Thyroid gland (tissue), 4 donors: ENCODE measurements around the gene AKR1C1. TPM values are rescaled to one million over a fixed set of nuclear protein-coding genes. Genes with fewer than 3 reads are reported as not detected.
"Not testable (repeated sequence)": the region's sequence is repeated elsewhere in the genome, so short reads cannot be mapped to it uniquely, and the experiment has no call there.

Source experiments
- DNase-seq, 2 donors: peaks; one replicate each; pipeline ENCODE4 v3.0.0-alpha.2; 2019
- H3K27ac ChIP-seq, 3 donors: fragments of 200-600 bp; sonication (generic); 1 replicate in 2 of 3; 2 replicates in 1 of 3; pipeline ENCODE4 v1.5.1; 2016 to 2019; ENCODE audit warnings: mild to moderate bottlenecking in 1 of 3, moderate library complexity in 1 of 3
- H3K27me3 ChIP-seq: fragments of 200-600 bp; sonication (generic); one replicate; pipeline ENCODE4 v1.5.1; 2019
- H3K36me3 ChIP-seq, 2 donors: fragments of 200-600 bp; sonication (generic); one replicate each; pipeline ENCODE4 v1.5.1; 2016 to 2019
- H3K4me1 ChIP-seq, 2 donors: fragments of 200-600 bp; sonication (generic); one replicate each; pipeline ENCODE4 v1.5.1; 2017 to 2019
- H3K4me3 ChIP-seq, 3 donors: fragments of 200-600 bp; sonication (generic); replicated peaks in 1 of 3; 1 replicate in 2 of 3; 2 replicates in 1 of 3; pipeline ENCODE4 v1.5.1; 2016; ENCODE audit warnings: mild to moderate bottlenecking in 1 of 3
- H3K9me3 ChIP-seq: fragments of 200-600 bp; sonication (generic); one replicate; pipeline ENCODE4 v1.5.1; 2017
- WGBS, 2 donors: methylation state at CpG; one replicate each; pipeline ENCODE4 v1.1.5; 2017; 5-methylcytosine and 5-hydroxymethylcytosine counted together
- intact Hi-C: fragments of 100-400 bp; cut with DNase I; formaldehyde crosslinking; loops from one replicate; pipeline ENCODE4 v1.15.1; 2023
- total RNA-seq, 4 donors: library from RNA; depleted of rRNA; stranded (reverse); fragments of >200 nt; gene quantifications; one replicate each; pipeline ENCODE4 v1.2.3, GENCODE V29; 2016

Gene AKR1C1
- total RNA-seq, 4 donors from 2014 or later: 73.8 to 132 (median 121) TPM

GRCh38 chr10:4961558-4961957 is 1.7 kb upstream of the AKR1C1 start:
- H3K9me3 ChIP-seq, H3K4me1 ChIP-seq, H3K4me3 ChIP-seq, intact Hi-C loops, H3K27ac ChIP-seq, H3K36me3 ChIP-seq, H3K27me3 ChIP-seq, DNase-seq: not testable (repeated sequence)
- 93 to 97% methylated on average over 11 of the region's 11 CpGs for WGBS, 2 donors

GRCh38 chr10:4962308-4962707 is 907 bp upstream of the AKR1C1 start:
- H3K4me1 ChIP-seq, DNase-seq, H3K27me3 ChIP-seq, intact Hi-C loops, H3K4me3 ChIP-seq, H3K27ac ChIP-seq, H3K36me3 ChIP-seq, H3K9me3 ChIP-seq: not testable (repeated sequence)
- WGBS, 2 donors: 76 to 78% methylated on average over 1 of the region's 1 CpG

- peak overlapping the region in 2 of 3 donors; percentile 23 to 44 for H3K4me3 ChIP-seq
- intact Hi-C loops, H3K27me3 ChIP-seq, H3K9me3 ChIP-seq, H3K4me1 ChIP-seq, DNase-seq: not testable (repeated sequence)
- 64 to 67% methylated on average over 4 of the region's 4 CpGs for WGBS, 2 donors
- peaks cover 0 to 11% of the 10 kb centered on the region in 2 donors for H3K36me3 ChIP-seq
- peak overlapping the region in 2 of 3 donors; percentile 17 to 33 for H3K27ac ChIP-seq
Measured at GRCh38 chr10:4963815-4964154, 570 bp downstream of the AKR1C1 start.

DNA sequence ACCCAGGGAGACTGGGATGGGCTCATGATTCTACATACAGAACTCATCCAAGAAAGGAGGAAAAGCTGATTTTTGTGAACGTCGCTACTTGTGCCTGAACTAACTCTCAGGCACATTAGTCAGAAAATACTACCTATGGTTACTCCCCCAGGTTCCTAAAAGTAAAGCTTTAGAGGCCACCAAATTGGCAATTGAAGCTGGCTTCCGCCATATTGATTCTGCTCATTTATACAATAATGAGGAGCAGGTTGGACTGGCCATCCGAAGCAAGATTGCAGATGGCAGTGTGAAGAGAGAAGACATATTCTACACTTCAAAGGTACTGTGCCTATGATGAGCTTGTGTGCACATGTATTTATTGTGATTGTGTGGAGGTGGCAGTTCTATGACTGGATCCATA is 2.5 kb downstream of the AKR1C1 start:
- H3K27me3 ChIP-seq, DNase-seq, intact Hi-C loops, H3K27ac ChIP-seq, H3K4me1 ChIP-seq, H3K9me3 ChIP-seq: not testable (repeated sequence)
- WGBS, 2 donors: 96 to 97% methylated on average over 4 of the region's 4 CpGs
- peaks cover 0 to 19% of the 10 kb centered on the region in 2 donors for H3K36me3 ChIP-seq
- peak overlapping the region in 1 of 3 donors; percentile 23 for H3K4me3 ChIP-seq

- intact Hi-C loops, H3K9me3 ChIP-seq, H3K4me3 ChIP-seq, H3K27me3 ChIP-seq, DNase-seq, H3K27ac ChIP-seq, H3K4me1 ChIP-seq: not testable (repeated sequence)
- H3K36me3 ChIP-seq: peaks cover 0 to 19% of the 10 kb centered on the region in 2 donors
- WGBS, 2 donors: 95 to 98% methylated on average over 3 of the region's 3 CpGs
Measured at GRCh38 chr10:4967189-4967588, 4.0 kb downstream of the AKR1C1 start.

GRCh38 chr10:4969289-4969688 is 6.1 kb downstream of the AKR1C1 start:
- WGBS, 2 donors: 92 to 93% methylated on average over 3 of the region's 3 CpGs
- H3K4me1 ChIP-seq, intact Hi-C loops, H3K9me3 ChIP-seq, H3K27me3 ChIP-seq, H3K27ac ChIP-seq, DNase-seq, H3K4me3 ChIP-seq: not testable (repeated sequence)
- H3K36me3 ChIP-seq: peaks cover 0 to 19% of the 10 kb centered on the region in 2 donors

- WGBS, 2 donors: 93 to 96% methylated on average over 2 of the region's 2 CpGs
- H3K27me3 ChIP-seq, H3K4me3 ChIP-seq, H3K27ac ChIP-seq, DNase-seq, intact Hi-C loops, H3K4me1 ChIP-seq, H3K9me3 ChIP-seq: not testable (repeated sequence)
- H3K36me3 ChIP-seq: peaks cover 0 to 19% of the 10 kb centered on the region in 2 donors
Measured at GRCh38 chr10:4970362-4970761, 7.1 kb downstream of the AKR1C1 start.

DNA sequence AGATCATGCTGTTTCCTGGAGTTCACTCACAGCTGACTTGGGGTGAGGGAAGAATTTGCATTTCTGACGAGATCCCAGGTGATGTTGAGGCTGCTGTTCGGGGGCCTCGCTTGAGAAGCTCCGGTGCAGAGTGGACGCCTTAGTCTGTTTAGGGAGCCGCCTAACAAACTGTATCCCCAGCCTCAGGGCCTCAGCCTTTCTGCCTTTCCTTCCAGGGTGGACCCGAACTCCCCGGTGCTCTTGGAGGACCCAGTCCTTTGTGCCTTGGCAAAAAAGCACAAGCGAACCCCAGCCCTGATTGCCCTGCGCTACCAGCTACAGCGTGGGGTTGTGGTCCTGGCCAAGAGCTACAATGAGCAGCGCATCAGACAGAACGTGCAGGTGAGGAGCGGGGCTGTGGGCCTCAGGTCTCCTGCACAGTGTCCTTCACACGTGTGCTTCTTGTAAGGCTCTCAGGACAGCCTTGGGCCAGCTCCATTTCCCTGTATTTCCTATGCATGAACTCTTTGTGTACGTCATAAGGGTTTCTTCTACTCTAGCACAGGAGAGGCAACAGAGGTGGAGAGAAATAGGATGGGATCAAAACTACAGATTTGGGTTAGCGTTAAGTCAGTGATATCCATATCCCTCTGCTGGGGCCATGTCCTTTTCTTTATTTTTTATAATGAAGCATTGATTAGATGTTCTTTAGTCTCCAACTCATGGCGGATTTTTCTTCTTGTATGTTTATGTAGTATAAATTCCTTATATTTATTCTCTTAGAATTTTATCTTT is 9.3 kb downstream of the AKR1C1 start:
- H3K9me3 ChIP-seq, H3K4me3 ChIP-seq, H3K4me1 ChIP-seq, intact Hi-C loops, DNase-seq, H3K27me3 ChIP-seq, H3K27ac ChIP-seq: not testable (repeated sequence)
- WGBS, 2 donors: 96% methylated on average over 6 to 8 of the region's 18 CpGs
- H3K36me3 ChIP-seq: peaks cover 0 to 17% of the 10 kb centered on the region in 2 donors

DNA sequence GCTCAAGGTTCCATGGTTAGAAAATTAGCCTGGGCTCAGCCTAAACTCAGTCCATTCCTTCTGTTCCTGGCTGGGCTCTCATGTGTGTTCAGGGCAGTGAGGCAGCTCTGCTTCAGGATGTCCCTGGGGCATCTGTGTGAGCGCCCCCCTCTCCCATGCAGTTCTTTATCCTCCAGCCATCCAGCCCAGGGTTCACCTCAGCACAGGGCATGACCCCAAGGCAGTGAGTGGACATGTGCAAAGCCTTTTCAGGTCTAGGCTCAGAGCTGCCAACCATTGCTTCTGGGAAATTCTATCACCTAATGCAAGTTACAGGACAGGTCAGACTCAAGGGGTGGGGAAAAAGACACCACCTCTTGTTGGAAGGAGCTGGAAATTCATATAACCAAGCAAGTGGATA is 10.1 kb downstream of the AKR1C1 start:
- H3K4me3 ChIP-seq, H3K27ac ChIP-seq, H3K9me3 ChIP-seq, DNase-seq, H3K4me1 ChIP-seq, intact Hi-C loops, H3K27me3 ChIP-seq: not testable (repeated sequence)
- peaks cover 0 to 17% of the 10 kb centered on the region in 2 donors for H3K36me3 ChIP-seq
- no CpG with 5 or more reads among the region's 1 CpG for WGBS, 2 donors

DNA sequence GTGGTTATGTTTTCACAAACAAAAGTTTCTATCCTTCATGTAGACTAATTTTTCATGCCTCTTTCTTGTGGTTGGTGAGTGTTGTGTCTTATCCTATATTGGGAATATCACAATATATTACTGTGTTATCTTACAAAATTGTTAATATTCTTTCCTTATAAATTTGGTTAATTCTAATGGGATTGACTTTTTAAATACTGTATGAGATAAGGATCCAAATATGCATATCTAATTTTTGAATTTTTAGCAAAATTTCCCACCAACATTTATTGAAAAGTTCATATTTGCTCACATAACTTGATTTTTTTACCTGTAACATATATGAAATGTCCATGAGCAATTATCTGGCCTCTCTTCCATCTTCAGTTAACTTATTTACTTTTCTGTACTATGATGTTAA is 11.2 kb downstream of the AKR1C1 start:
- H3K4me1 ChIP-seq, H3K36me3 ChIP-seq, H3K9me3 ChIP-seq, intact Hi-C loops, H3K4me3 ChIP-seq, H3K27ac ChIP-seq, DNase-seq, H3K27me3 ChIP-seq: not testable (repeated sequence)
